BJ (cell line): ENCODE measurements around the gene SMARCA1. TPM values are rescaled to one million over a fixed set of nuclear protein-coding genes. Genes with fewer than 3 reads are reported as not detected.

Experiments
- CTCF ChIA-PET: fragments of 350-600 bp; formaldehyde crosslinking; extraction: SDS; loops from one replicate; lab custom pipeline; 2021; ENCODE audit warnings: antibody characterized with exemption, inconsistent platforms; lab: Yijun Ruan, JAX
- POLR2A ChIA-PET: fragments of 300-600 bp; sonication (Branson Sonifier 250); formaldehyde crosslinking; extraction: SDS; loops from one replicate; lab custom pipeline; 2021; ENCODE audit warnings: antibody characterized with exemption; lab: Charles Lee
- DNase-seq: peaks from one replicate; pipeline ENCODE4 v3.0.0-alpha.2; 2011; ENCODE audit warnings: low read depth
- H3K27me3 ChIP-seq: 2 replicates; pipeline ENCODE4 v1.6.0; 2011; ENCODE audit warnings: low read length; ENCODE audit not compliant: control insufficient read depth, insufficient read depth
- H3K36me3 ChIP-seq: 2 replicates; pipeline ENCODE4 v1.5.1; 2011; ENCODE audit warnings: low read length; ENCODE audit not compliant: control insufficient read depth, insufficient read depth
- H3K4me3 ChIP-seq: 2 replicates; pipeline ENCODE4 v1.5.1; 2011; ENCODE audit warnings: low read depth, mild to moderate bottlenecking, control low read depth, low read length
- CTCF ChIP-seq: IDR thresholded peaks from 2 replicates; pipeline ENCODE4 v1.5.1; 2011; ENCODE audit warnings: low read depth, mild to moderate bottlenecking, control low read depth, inconsistent platforms, low read length, moderate library complexity; ENCODE audit not compliant: insufficient read depth
- polyA plus RNA-seq: library from polyadenylated mRNA; depleted of rRNA; stranded (reverse); fragments of >200 nt; gene quantifications from 2 replicates; pipeline ENCODE4 v1.2.3, GENCODE V29; 2011

The SMARCA1 gene
- polyA plus RNA-seq, 1 experiment = 13.9 TPM

GRCh38 chrX:129449148-129449547 is 74.1 kb downstream of the SMARCA1 start:
- DNase-seq = no peak
- ChIA-PET CTCF (no interaction called here), POLR2A (no interaction called here)
- TF ChIP-seq CTCF = peak; percentile 5; the same call in 1 of the 2 replicates
- H3K27me3 ChIP-seq = no peaks in the 10 kb centered on the region
- no peak overlapping the region for H3K4me3 ChIP-seq
- H3K36me3 ChIP-seq = no peaks in the 10 kb centered on the region

- CTCF ChIA-PET = no interaction called here
- no peak for DNase-seq
- Histone ChIP-seq H3K4me3 (no peak overlapping the region), H3K36me3 (0 out of 2 replicates have a peak, but pooled peaks cover 2% of the 10 kb centered on the region), H3K27me3 (no peaks in the 10 kb centered on the region)
- POLR2A ChIA-PET = no interaction called here
- no peak for TF ChIP-seq CTCF
These were observed 77.9 kb downstream of the SMARCA1 start for GRCh38 chrX:129445436-129445835.

- CTCF ChIA-PET = no interaction called here
- POLR2A ChIA-PET = no interaction called here
- Histone ChIP-seq H3K36me3 (no peaks in the 10 kb centered on the region), H3K4me3 (no peak overlapping the region), H3K27me3 (no peaks in the 10 kb centered on the region)
- DNase-seq = no peak
- no peak for TF ChIP-seq CTCF
These were observed 89.3 kb downstream of the SMARCA1 start for GRCh38 chrX:129433945-129434344.

GRCh38 chrX:129433461-129433860 is 89.8 kb downstream of the SMARCA1 start:
- POLR2A ChIA-PET = no interaction called here

GRCh38 chrX:129427267-129427666 is 96.0 kb downstream of the SMARCA1 start:
- ChIA-PET CTCF (no interaction called here), POLR2A (no interaction called here)
- DNase-seq = no peak
- TF ChIP-seq CTCF = no peak
- no peak overlapping the region for H3K4me3 ChIP-seq
- H3K36me3 ChIP-seq = peaks cover 5% of the 10 kb centered on the region
- no peaks in the 10 kb centered on the region for H3K27me3 ChIP-seq

More at GRCh38 chrX:129433461-129433860, 89.8 kb downstream of the SMARCA1 start:
- DNase-seq = no peak
- H3K27me3 ChIP-seq = no peaks in the 10 kb centered on the region
- CTCF ChIA-PET = no interaction called here
- H3K4me3 ChIP-seq = no peak overlapping the region
- TF ChIP-seq CTCF = no peak
- no peaks in the 10 kb centered on the region for H3K36me3 ChIP-seq
